ENCODE results near the gene AGBL5. TPM values are rescaled to one million over a fixed set of nuclear protein-coding genes. Genes with fewer than 3 reads are reported as not detected.

AGBL5 gene
- total RNA-seq, 1 experiment from 2014 or later, result 55.4 TPM

GRCh38 chr2:27115519-27115918 lies 64.1 kb downstream of the AGBL5 start:
- Histone ChIP-seq H3K9ac (ENCODE audit: extremely low read depth, insufficient read length, low read length) (no peak overlapping the region), H2BK15ac (ENCODE audit: low read depth, low read length) (no peak overlapping the region), H3K27ac (ENCODE audit: insufficient read length, low read depth, low read length) (no peak overlapping the region), H4K91ac (ENCODE audit: insufficient read length, low read depth, low read length) (no peak overlapping the region), H2BK5ac (ENCODE audit: insufficient read length, low read length) (no peak overlapping the region), H3K27me3 (ENCODE audit: insufficient read depth, low read length) (peaks cover 7% of the 10 kb centered on the region; the same call in 1 of the 2 replicates), H2BK20ac (ENCODE audit: low read depth, low read length, poor library complexity, severe bottlenecking) (no peak overlapping the region), H2BK120ac (ENCODE audit: low read depth, low read length, poor library complexity, severe bottlenecking) (no peak overlapping the region), H3K79me2 (ENCODE audit: insufficient read depth, low read length) (no peaks in the 10 kb centered on the region), H3K14ac (ENCODE audit: insufficient read depth, low read length) (no peak overlapping the region), H2AK5ac (ENCODE audit: insufficient read length, low read length) (no peak overlapping the region), H3K79me1 (ENCODE audit: insufficient read depth, low read depth, low read length, poor library complexity, severe bottlenecking) (no peaks in the 10 kb centered on the region), H3K4ac (ENCODE audit: low read depth, low read length) (no peak overlapping the region), H3K4me1 (ENCODE audit: insufficient read depth, low read length) (peaks cover 2% of the 10 kb centered on the region), H3K23ac (ENCODE audit: insufficient read length, low read depth, low read length) (no peak overlapping the region), H4K8ac (replicated peaks; ENCODE audit: insufficient read length, low read depth, low read length) (no peak overlapping the region), H3T11ph (ENCODE audit: low read length) (no peak overlapping the region), H3K18ac (ENCODE audit: insufficient read length, low read depth, low read length) (no peak overlapping the region), H2AFZ (ENCODE audit: low read length) (no peak overlapping the region), H3K56ac (ENCODE audit: insufficient read length, low read depth, low read length) (no peak overlapping the region), H4K5ac (ENCODE audit: insufficient read length, low read depth, low read length) (no peak overlapping the region), H3K9me3 (ENCODE audit: control insufficient read depth, low read depth, low read length) (no peaks in the 10 kb centered on the region), H3K4me2 (ENCODE audit: insufficient read depth, insufficient read length, low read length) (no peak overlapping the region), H3K23me2 (ENCODE audit: insufficient read length, low read depth, low read length, poor library complexity, severe bottlenecking) (peaks cover 8% of the 10 kb centered on the region), H4K20me1 (ENCODE audit: control insufficient read depth, insufficient read depth, insufficient read length) (no peaks in the 10 kb centered on the region), H2BK12ac (ENCODE audit: insufficient read length, low read depth, low read length) (no peak overlapping the region)
- H3K4me3 Mint-ChIP-seq, result no peak overlapping the region
- no peak for DNase-seq
- H3K27me3 Mint-ChIP-seq (ENCODE audit: low read depth), result peaks cover 37% of the 10 kb centered on the region
- no peaks in the 10 kb centered on the region; a peak in 3 of 7 replicates for H3K36me3 Mint-ChIP-seq (ENCODE audit: insufficient read depth in 1 of 3, low read depth in 3 of 3)
- H3K9me3 Mint-ChIP-seq, result no peaks in the 10 kb centered on the region; a peak in 1 of 5 replicates
- H3K4me1 Mint-ChIP-seq, result peaks cover 8 to 16% of the 10 kb centered on the region in 2 experiments
- WGBS (ENCODE audit: extremely low coverage, insufficient read length, low lambda C conversion rate), result no CpG with 5 or more reads among the region's 2 CpGs
- TF ChIP-seq CTCF (conservative IDR thresholded peaks at IDR 0.05), result no peak
- no peak overlapping the region for H3K27ac Mint-ChIP-seq
